ENCODE data around the gene RBM8A.

Gene RBM8A

GRCh38 chr1:145947551-145947950, 20.3 kb upstream of the RBM8A start:
- TF ChIP-seq OSR1 (CRISPR knock-in tag; IDR thresholded peaks at IDR 0.05) (no peak), ZFP30 (CRISPR knock-in tag; IDR thresholded peaks at IDR 0.05) (no peak), PATZ1 (CRISPR knock-in tag; IDR thresholded peaks at IDR 0.05; ENCODE audit: borderline replicate concordance) (no peak), CREB5 (CRISPR knock-in tag; IDR thresholded peaks at IDR 0.05; ENCODE audit: low read depth) (no peak)
- ATAC-seq = no peak

- no peak for TF ChIP-seq ARNTL (CRISPR knock-in tag; IDR thresholded peaks at IDR 0.05; ENCODE audit: borderline replicate concordance, low read depth)
- TF ChIP-seq ZNF8 (CRISPR knock-in tag; IDR thresholded peaks at IDR 0.05) = no peak
- no peak for TF ChIP-seq ZNF565 (CRISPR knock-in tag; conservative IDR thresholded peaks at IDR 0.05; ENCODE audit: low read depth)
- no peak for TF ChIP-seq GLIS3 (CRISPR knock-in tag; IDR thresholded peaks at IDR 0.05)
- no peak for TF ChIP-seq POU6F1 (CRISPR knock-in tag; IDR thresholded peaks at IDR 0.05; ENCODE audit: borderline replicate concordance, low read depth)
- TF ChIP-seq TCF4 (CRISPR knock-in tag; IDR thresholded peaks at IDR 0.05; ENCODE audit: borderline replicate concordance) = no peak
- no peak for TF ChIP-seq ZFP30 (CRISPR knock-in tag; IDR thresholded peaks at IDR 0.05)
- no peak for TF ChIP-seq ZNF70 (CRISPR knock-in tag; IDR thresholded peaks at IDR 0.05)
- no peak for TF ChIP-seq RARB (CRISPR knock-in tag; IDR thresholded peaks at IDR 0.05)
- no peak for TF ChIP-seq ZFP3 (CRISPR knock-in tag; IDR thresholded peaks at IDR 0.05)
- TF ChIP-seq SNAI2 (CRISPR knock-in tag; IDR thresholded peaks at IDR 0.05) = no peak
- no peak for TF ChIP-seq OSR1 (CRISPR knock-in tag; IDR thresholded peaks at IDR 0.05)
- TF ChIP-seq BACH2 (CRISPR knock-in tag; IDR thresholded peaks at IDR 0.05; ENCODE audit: borderline replicate concordance) = no peak
- no peak for TF ChIP-seq CSDC2 (CRISPR knock-in tag; IDR thresholded peaks at IDR 0.05)
- no peak for TF ChIP-seq ISL1 (CRISPR knock-in tag; IDR thresholded peaks at IDR 0.05)
- no peak for TF ChIP-seq PATZ1 (CRISPR knock-in tag; IDR thresholded peaks at IDR 0.05; ENCODE audit: borderline replicate concordance)
- TF ChIP-seq CREB5 (CRISPR knock-in tag; IDR thresholded peaks at IDR 0.05; ENCODE audit: low read depth) = no peak
Measured at GRCh38 chr1:145946477-145946986, 19.2 kb upstream of the RBM8A start.

GRCh38 chr1:145944532-145944931, 17.2 kb upstream of the RBM8A start:
- ATAC-seq = no peak
- TF ChIP-seq CREB5 (CRISPR knock-in tag; IDR thresholded peaks at IDR 0.05; ENCODE audit: low read depth) = no peak
- no peak for TF ChIP-seq ZFP3 (CRISPR knock-in tag; IDR thresholded peaks at IDR 0.05)
- TF ChIP-seq CSRNP3 (CRISPR knock-in tag; IDR thresholded peaks at IDR 0.05) = no peak
- TF ChIP-seq PATZ1 (CRISPR knock-in tag; IDR thresholded peaks at IDR 0.05; ENCODE audit: borderline replicate concordance) = no peak
- TF ChIP-seq PPARA (CRISPR knock-in tag; IDR thresholded peaks at IDR 0.05; ENCODE audit: borderline replicate concordance) = no peak
- TF ChIP-seq ZFP30 (CRISPR knock-in tag; IDR thresholded peaks at IDR 0.05) = no peak

More at GRCh38 chr1:145946477-145946986, 19.2 kb upstream of the RBM8A start:
- no peak for ATAC-seq

Data from SK-N-SH treated with all-trans-retinoic acid at 6 μM for 48 hours (cell line).